ENCODE data around the gene TRMT1.

Gene TRMT1

GRCh38 chr19:13122980-13123957 lies 6.7 kb upstream of the TRMT1 start:
- no peak for DNase-seq

- DNase-seq: no peak
Measured at GRCh38 chr19:13122275-13122878, 5.8 kb upstream of the TRMT1 start.

- no peak for DNase-seq
Measured at GRCh38 chr19:13121551-13122274, 5.2 kb upstream of the TRMT1 start.

- DNase-seq: no peak
Measured at GRCh38 chr19:13120817-13121216, 4.3 kb upstream of the TRMT1 start.

- DNase-seq: no peak
Measured at GRCh38 chr19:13120031-13120430, 3.5 kb upstream of the TRMT1 start.

- DNase-seq: no peak
Measured at GRCh38 chr19:13119627-13120026, 3.1 kb upstream of the TRMT1 start.

- DNase-seq: peak; percentile 66
Measured at GRCh38 chr19:13118424-13119193, 2.1 kb upstream of the TRMT1 start.

GRCh38 chr19:13117772-13118423 lies 1.4 kb upstream of the TRMT1 start, which contains the start of gene NACC1:
NACC1 (plus strand) TSS chr19:13118264; CDS start chr19:13135208, 16,944 bp downstream.
- peak; percentile 94 for DNase-seq

- no peak for DNase-seq
Measured at GRCh38 chr19:13117176-13117771, 734 bp upstream of the TRMT1 start.

- no peak for DNase-seq
Measured at GRCh38 chr19:13115936-13116281, 631 bp downstream of the TRMT1 start.

- DNase-seq: no peak
Measured at GRCh38 chr19:13112555-13112954, 4.0 kb downstream of the TRMT1 start.

GRCh38 chr19:13110099-13110610 lies 6.4 kb downstream of the TRMT1 start:
- no peak for DNase-seq

GRCh38 chr19:13109361-13110098 lies 7.0 kb downstream of the TRMT1 start:
- no peak for DNase-seq

GRCh38 chr19:13104848-13105711 lies 11.5 kb downstream of the TRMT1 start:
- DNase-seq: no peak

- peak; percentile 87 for DNase-seq
Measured at GRCh38 chr19:13104360-13104847, 12.1 kb downstream of the TRMT1 start.

- DNase-seq: no peak
Measured at GRCh38 chr19:13103581-13104359, 12.8 kb downstream of the TRMT1 start.

- peak; percentile 84 for DNase-seq
Measured at GRCh38 chr19:13102666-13103580, 13.6 kb downstream of the TRMT1 start, which contains the start of gene LYL1. LYL1 (minus strand) TSS chr19:13102858; CDS start chr19:13101171, 1,687 bp downstream.

- DNase-seq: no peak
Measured at GRCh38 chr19:13102416-13102665, 14.2 kb downstream of the TRMT1 start.
